Muscle of back (tissue), 11 donors: ENCODE measurements around the gene KCTD19. TPM values are rescaled to one million over a fixed set of nuclear protein-coding genes. Genes with fewer than 3 reads are reported as not detected.

Source experiments
- DNase-seq, 3 donors: peaks; one replicate each; pipeline versions ENCODE4 v3.0.0 to v3.0.0-alpha.2; 2013
- polyA plus RNA-seq, 10 donors: library from polyadenylated mRNA; unstranded; fragments of 120-200 nt; gene quantifications; one replicate each; pipeline ENCODE4 v1.2.1, GENCODE V29; 2013; ENCODE audit not compliant: insufficient read length in 10 of 10

Gene KCTD19
- polyA plus RNA-seq, 10 donors: 0.05 to 0.36 (median 0.28) TPM

DNA sequence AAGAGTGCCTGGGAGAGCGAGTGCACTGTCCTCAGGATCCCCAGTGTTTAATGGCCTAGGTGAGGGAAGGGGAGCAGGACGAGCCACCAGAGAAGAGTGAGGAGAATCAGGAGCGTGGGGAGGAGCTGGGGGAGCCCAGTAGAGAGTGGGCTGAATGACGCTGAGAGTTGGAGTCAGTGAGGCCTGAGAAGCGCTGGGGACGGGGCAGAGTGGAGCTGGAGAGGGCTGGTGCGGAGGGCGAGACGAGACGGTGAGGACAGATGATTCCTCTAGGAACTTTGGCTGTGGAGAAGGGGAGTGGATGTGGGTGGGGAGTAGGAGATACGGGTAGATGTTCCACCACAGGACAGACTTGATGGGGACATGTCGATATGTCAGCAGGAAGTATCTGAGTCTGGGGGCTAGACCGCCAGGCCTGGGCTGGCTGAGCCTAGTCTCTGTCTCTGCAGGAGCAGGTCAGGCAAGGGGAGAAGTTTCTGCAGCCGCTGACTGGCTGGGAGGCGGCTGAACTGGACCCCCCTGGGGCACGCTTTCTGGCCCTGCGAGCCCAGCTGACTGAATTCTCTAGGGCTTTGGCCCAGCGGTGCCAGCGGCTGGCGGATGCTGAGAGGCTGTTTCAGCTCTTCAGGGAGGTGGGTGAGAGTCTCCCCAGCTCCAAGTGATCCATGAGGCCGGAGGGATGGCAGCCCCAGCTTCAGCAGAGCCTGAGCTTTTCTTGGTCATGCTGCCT lies 42.5 kb downstream of the KCTD19 start:
- DNase-seq: no peak

DNA sequence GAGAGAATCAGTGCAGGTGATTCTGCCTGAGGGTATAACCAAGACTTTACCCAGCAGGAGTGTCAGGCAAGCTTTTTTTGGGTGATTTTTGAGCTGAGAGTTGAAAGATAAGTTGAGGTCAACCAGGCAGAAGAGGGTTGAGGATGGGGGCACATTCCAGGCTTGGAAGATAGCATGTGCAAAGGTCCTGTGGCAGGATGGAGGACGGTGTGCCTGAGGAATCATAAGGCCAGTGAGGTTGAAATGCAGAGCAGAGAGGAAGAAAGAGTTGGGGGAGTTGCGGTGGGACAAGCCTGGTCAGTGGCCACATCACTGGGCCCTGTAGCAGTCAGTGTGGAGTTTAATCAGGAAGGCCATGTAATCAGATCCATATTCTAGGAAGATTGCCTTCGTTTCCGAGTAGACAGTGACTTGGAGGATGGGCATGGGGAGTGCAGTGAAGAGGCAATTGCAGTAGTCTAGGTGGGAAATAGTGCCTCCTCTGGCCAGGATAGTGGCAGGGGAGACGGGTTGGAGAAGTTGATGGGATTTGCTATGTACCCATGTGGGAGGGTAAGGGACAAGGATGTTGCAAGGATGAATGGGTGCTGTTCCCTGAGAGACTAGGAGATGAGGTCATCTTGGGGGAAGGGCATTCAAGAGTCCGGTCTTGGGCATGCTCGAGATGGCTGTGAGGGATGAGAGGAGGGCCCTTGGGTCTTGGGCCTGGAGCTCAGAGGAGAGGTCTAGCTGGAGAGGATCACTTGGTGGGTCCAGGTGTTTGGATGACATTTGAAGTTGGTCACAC lies 43.3 kb downstream of the KCTD19 start:
- DNase-seq: no peak

DNA sequence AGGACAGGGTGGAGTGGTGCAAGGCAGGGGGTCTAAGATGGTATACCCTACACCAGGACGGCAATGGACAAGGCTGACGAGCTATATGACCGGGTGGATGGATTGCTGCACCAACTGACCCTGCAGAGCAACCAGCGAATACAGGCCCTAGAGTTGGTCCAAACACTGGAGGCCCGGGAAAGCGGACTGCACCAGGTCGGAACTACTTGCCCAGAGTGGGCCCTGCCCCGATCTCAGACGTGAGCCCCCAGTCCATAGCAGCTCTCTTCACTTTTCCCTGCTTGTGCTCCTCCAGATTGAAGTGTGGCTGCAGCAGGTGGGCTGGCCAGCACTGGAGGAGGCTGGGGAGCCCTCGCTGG lies 44.1 kb downstream of the KCTD19 start:
- no peak for DNase-seq

DNA sequence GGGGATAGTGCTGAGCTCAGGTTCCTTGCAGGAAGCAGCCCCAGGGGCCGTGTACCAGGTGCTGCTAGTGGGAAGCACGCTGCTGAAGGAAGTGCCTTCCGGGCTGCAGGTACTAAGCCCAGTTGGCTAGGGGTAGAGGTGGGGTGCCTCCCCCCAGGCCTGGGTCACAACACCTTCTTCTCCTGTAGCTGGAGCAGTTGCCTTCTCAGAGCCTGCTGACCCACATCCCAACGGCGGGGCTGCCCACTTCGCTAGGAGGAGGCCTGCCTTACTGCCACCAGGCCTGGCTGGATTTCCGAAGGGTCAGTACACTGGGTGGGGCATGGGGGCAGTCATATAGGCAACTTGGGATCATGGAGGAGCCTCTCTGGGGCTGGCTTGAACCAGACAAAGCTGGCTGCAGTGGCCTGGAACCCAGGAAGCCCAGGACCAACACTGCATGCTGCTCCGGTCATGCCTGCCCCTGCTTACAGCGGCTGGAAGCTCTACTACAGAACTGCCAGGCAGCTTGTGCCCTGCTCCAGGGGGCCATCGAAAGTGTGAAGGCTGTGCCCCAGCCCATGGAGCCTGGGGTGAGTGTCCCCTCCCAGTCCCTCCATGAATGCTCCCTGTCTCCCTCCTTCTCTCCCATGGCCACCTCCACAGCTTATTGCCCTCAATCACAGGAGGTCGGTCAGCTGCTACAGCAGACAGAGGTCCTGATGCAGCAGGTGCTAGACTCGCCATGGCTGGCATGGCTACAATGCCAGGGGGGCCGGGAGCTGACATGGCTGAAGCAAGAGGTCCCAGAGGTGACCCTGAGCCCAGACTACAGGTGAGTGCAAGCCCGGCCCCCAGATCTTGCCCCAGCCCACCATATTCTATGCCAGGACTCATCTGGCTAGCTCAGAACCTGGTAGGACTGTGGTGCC lies 44.8 kb downstream of the KCTD19 start:
- DNase-seq: no peak

DNA sequence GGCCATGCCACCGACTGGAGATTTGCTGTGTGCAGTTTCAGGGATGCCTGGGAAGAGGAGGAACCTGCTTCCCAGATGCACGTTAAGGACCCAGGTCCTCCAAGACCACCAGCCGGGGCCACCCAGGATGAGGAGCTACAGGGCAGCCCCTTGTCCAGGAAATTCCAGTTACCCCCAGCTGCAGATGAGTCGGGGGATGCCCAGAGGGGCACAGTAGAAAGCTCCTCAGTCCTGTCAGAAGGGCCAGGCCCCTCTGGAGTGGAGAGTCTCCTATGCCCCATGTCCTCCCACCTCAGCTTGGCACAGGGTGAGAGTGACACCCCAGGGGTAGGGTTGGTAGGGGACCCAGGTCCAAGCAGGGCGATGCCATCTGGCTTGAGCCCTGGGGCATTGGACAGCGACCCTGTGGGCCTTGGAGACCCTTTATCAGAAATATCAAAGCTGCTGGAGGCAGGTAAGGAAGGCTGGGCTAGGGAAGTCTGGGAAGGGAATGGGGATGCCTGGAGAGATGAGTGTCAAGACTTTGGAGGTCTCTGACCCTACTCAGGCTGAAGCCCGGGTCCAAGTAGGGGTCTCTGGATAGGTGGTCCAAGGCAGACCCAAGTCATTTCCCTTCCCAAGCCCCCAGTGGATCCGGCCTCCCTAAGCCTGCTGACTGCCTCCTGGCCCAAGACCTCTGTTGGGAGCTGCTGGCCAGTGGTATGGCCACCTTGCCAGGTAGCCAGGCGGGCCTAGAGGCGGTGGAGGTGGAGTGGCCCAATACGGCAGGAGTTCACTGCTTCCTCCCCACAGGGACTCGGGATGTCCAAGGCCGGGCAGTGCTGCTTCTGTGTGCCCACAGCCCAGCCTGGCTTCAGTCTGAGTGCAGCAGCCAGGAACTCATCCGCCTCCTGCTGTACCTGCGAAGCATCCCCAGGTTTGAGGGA lies 46.2 kb downstream of the KCTD19 start:
- no peak for DNase-seq

- peak; percentile 65 to 88 (median 81) for DNase-seq
Observed at GRCh38 chr16:67279296-67280089, 47.0 kb downstream of the KCTD19 start, which contains the start of gene PLEKHG4. Gene PLEKHG4 (plus strand): TSS chr16:67279532. CDS start chr16:67280045, 513 bp downstream.

DNA sequence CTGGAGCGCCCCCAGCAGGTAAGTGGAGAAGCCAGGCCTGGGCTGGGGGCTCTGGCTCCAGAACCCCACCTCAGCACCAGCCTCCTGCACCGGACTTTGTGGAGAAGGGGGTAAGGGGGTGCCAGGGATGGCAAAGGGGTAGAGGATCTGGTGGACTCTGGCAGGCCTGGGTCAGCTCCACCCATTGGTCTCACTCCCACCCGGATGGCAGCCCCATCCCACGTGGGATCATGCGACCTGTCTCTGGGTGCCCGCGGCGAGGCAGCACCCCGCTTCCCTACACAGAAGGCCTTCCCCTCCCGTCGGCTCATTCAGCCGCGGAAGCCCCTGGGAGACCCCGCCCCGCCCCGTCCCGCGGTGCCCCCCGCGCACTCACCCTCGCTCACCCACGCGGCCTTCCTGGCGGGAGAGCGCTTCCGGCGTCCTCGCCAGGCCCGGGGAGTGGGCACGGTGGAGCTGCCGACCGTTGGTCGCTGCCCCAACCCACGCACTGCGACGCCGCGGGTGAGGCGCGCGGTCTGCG lies 47.7 kb downstream of the KCTD19 start:
- peak in 1 of 3 donors; percentile 51 for DNase-seq

DNA sequence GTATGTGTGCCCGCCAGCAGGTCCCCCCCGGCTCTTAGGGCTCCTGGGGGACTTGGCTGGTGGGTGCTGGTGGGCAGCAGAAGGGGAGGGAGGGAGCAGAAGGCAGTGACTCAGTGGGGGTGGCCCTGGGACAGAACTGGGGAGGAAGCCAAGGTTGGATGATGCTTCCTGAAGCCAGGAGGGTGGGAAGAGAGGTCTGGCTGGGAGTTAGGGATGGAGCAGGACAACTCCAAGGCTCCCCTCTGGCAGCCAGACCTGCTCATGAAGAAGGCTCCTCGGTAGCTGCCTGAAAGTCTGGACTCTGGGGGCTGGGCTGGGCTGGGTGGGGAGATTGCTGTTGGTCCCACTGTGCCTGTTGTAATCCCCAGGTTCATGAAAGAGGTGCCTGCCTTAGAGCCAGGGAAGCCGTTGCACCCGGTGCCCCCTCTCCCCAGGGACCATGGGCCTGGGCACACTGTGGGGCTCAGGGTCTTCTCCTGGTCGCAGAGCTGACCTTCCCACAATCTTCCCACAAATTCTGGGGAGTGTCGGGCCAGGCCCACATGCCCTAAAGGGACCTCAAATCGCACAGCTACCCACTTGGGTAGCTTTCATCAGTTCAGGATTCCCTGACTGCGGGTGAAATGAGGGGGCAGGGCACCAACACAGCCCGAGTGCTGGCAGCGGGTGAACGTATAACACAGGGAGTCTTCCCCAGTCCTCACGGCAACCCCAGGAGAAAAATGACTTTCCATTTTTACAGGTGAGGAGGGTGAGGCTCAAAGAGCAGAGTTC lies 48.4 kb downstream of the KCTD19 start:
- DNase-seq: peak in 2 of 3 donors; percentile 36 to 73

DNA sequence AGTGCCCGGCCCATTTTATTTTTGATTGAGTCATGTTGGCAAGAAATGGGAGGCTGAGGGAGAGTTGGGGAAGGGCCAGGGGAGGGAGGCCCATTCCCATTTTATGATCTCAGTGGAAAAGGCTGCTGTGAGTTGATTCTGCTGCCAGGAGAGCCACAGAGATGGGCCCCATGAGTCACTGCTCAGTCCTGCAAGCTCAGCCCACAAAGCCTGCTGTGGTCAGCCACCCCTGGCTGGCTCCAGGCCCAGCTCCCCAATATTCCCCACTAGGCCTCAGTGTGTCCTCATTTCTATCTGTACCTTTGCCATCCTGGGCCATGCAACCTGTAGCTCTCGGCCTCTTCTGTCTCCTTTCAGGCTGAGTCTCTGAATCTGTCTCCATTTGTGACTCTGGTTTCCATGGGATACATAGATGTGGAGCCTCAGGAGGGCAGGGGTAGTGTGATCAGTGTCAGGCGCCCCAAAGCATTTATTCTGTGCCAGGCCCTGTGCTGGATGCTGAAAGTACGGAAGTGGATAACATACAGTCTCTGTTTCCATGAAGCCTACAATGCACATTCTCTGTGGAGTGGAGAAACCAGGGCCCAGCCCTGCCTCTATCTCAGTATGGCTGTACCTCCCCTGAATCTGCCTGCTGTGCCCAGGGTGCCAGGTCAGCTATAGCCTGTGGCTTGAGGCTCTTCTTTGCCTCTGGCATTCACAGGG lies 49.1 kb downstream of the KCTD19 start:
- peak in 1 of 3 donors; percentile 95 for DNase-seq

- DNase-seq: no peak
Observed at GRCh38 chr16:67275321-67275720, 51.2 kb downstream of the KCTD19 start.

GRCh38 chr16:67271446-67271845 lies 55.1 kb downstream of the KCTD19 start:
- no peak for DNase-seq

GRCh38 chr16:67270931-67271338 lies 55.6 kb downstream of the KCTD19 start:
- no peak for DNase-seq

DNA sequence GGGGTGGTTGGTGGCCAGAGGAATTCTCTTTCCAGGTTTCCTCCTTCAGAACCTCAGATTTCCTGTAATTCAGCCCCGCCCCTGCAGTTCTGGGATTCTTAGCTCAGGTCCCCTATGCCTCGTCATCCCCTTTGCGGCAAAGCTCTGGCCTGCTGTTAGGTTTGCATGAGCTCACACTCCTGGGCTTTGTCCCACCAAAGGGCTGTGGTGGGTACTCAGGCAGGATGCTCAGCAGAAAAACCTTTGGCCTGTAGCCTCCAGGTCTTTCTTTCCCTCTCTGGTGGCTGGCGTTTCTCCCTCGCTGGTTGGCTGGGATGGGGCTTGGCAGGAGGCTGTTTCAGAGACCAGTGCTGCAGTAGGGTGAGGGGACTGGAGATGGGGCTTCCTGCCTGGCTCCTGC lies 56.8 kb downstream of the KCTD19 start:
- peak in 1 of 3 donors; percentile 44 for DNase-seq

GRCh38 chr16:67268136-67268579 lies 58.4 kb downstream of the KCTD19 start:
- peak in 2 of 3 donors; percentile 34 to 69 for DNase-seq

DNA sequence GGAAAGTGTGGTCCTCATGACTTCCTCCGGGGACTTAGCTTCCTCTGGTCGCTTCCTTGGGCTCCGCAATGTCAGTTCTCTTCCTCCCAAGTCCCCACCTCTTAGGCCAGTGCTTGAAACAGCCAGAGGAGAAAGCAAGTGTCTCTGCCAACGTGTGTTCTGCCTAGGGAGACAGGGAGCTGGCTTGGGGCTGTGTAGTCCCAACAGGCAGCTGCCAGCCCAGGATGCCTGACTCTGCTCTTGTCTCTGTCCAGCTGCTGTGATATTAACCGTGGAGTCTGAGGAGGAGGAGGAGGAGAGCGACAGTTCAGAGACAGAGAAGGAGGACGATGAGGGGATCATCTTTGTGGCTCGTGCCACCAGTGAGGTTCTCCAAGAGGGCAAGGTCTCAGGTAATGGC lies 60.7 kb downstream of the KCTD19 start:
- no peak for DNase-seq

GRCh38 chr16:67264866-67265265 lies 61.7 kb downstream of the KCTD19 start:
- DNase-seq: no peak

- DNase-seq: no peak
Observed at GRCh38 chr16:67264277-67264676, 62.3 kb downstream of the KCTD19 start.

DNA sequence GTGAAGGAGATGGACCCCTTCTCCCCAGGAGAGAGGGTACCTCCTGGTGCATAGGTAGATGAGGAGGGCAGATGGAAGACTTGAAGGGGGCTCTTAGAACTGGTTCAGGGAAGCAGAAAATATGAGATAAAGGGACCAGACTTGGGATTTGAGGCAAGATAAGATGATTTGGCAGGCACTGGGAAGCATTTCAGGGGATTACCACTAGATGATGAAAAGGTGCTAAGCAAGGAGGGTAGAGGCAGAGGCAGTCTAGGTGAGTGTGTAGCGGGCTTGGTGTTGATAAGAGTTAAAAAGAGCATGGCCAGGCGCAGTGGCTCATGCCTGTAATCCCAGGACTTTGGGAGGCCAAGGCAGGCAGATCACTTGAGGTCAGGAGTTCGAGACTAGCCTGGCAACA lies 63.3 kb downstream of the KCTD19 start:
- no peak for DNase-seq
